Nephron (organoid): ENCODE results near the gene RUSC2.
A peak's percentile ranks its signal among the peaks of the same experiment; 100 is the strongest.

Source experiments
- H3K27ac Mint-ChIP-seq, 3 experiments: 2 replicates each; pipeline ENCODE4 v1.8.0; 2020; ENCODE audit warnings: mixed read lengths in 3 of 3, mild to moderate bottlenecking in 2 of 3, moderate library complexity in 1 of 3
- H3K27me3 Mint-ChIP-seq: 2 replicates; pipeline ENCODE4 v1.8.0; 2021; ENCODE audit warnings: low read depth, mild to moderate bottlenecking, moderate library complexity, mixed read lengths
- H3K36me3 Mint-ChIP-seq: 2 replicates; pipeline ENCODE4 v1.8.0; 2020; ENCODE audit warnings: low read depth, mixed read lengths
- H3K4me1 Mint-ChIP-seq: 2 replicates; pipeline ENCODE4 v1.8.0; 2020; ENCODE audit warnings: mixed read lengths
- H3K4me3 Mint-ChIP-seq, 3 experiments: 2 replicates each; pipeline ENCODE4 v1.8.0; 2020; ENCODE audit warnings: mild to moderate bottlenecking in 3 of 3, mixed read lengths in 3 of 3, moderate library complexity in 2 of 3
- H3K9me3 Mint-ChIP-seq: 2 replicates; pipeline ENCODE4 v1.8.0; 2020; ENCODE audit warnings: mixed read lengths
- TF ChIP-seq, protein P1 (sequence below), 3 experiments: fragments of 200-600 bp; sonication (generic); IDR thresholded peaks; one replicate each; pipeline ENCODE4 v1.5.0; 2021; ENCODE audit warnings: antibody characterized with exemption in 3 of 3; ENCODE audit not compliant: unreplicated experiment in 3 of 3

RUSC2 gene

DNA sequence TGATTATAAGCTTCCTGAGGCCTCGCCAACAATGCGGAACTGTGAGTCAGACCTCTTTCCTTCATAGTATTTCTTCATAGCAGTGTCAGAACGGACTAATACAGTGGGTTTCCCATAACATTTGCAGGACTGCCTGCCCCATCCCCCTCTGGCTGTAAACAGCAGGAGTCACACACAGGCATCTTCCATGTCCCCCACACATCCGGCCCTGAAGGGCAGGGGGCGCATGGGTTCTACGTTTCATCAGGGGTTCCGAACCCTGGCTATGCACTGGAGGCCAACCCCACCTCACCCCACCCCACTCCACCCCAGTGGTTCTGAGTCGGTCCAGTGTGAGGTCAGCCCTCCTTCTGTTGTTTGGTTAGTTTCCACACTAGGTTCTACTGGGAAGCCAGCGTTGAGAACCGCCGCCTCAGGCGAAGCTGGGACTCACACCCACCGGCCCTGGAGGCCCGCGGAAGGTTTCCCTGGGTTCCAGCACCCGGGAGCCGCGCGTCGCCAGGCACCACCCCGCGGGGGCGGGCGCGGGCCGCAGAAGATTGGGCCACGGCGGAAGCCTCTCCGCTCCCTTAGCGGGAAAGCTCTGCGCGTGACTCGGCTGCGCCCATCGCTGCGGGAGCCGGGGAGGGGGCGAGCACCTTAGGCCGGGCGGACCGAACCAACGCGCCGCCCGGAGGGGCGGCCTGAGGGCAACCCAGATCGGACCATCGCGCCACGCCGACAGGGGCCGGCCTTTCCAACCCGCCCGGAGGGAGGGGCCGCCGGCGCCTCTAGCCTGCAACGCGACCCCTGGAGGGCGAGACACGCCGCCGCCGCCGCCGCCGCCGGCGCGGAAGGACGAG lies at the start of gene RUSC2:
TSS of gene RUSC2 (plus strand) at position 799 of the 842 bp plus-strand sequence. CDS start 56,411 bp downstream, outside the sequence.
- H3K9me3 Mint-ChIP-seq = no peaks in the 10 kb centered on the region
- peak within 1 kb of the TSS; percentile 94 to 97 (median 95) for H3K27ac Mint-ChIP-seq
- peaks cover 40% of the 10 kb centered on the region for H3K4me1 Mint-ChIP-seq
- no peaks in the 10 kb centered on the region for H3K27me3 Mint-ChIP-seq
- H3K36me3 Mint-ChIP-seq = no peaks in the 10 kb centered on the region
- peak within 1 kb of the TSS; percentile 95 to 98 (median 97) for H3K4me3 Mint-ChIP-seq
- TF ChIP-seq, protein P1, sequence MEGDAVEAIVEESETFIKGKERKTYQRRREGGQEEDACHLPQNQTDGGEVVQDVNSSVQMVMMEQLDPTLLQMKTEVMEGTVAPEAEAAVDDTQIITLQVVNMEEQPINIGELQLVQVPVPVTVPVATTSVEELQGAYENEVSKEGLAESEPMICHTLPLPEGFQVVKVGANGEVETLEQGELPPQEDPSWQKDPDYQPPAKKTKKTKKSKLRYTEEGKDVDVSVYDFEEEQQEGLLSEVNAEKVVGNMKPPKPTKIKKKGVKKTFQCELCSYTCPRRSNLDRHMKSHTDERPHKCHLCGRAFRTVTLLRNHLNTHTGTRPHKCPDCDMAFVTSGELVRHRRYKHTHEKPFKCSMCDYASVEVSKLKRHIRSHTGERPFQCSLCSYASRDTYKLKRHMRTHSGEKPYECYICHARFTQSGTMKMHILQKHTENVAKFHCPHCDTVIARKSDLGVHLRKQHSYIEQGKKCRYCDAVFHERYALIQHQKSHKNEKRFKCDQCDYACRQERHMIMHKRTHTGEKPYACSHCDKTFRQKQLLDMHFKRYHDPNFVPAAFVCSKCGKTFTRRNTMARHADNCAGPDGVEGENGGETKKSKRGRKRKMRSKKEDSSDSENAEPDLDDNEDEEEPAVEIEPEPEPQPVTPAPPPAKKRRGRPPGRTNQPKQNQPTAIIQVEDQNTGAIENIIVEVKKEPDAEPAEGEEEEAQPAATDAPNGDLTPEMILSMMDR (IDR thresholded peaks at IDR 0.05; ENCODE audit: unreplicated experiment in 3 of 3) = peak; percentile 36 to 47 (median 39)

DNA sequence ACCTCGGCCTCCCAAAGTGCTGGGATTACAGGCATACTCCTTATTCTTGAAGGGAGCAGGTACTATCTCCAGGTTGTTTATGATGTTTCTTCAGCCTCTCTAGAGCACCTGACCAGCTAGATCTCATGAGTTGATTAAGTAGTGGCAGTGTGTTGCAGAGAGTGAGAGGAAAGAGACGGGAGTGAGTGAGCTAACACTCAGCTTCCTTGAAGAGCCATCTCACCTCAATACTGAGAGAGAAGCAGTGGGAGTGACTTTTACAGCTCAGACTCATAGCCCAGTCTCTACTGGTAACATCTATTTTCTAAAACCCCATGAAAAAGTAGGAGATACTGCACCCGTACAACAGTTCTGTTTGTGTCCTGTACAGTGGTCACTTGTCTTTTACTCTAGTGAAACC lies 43.9 kb upstream of the RUSC2 start:
- Mint-ChIP-seq H3K9me3 (no peaks in the 10 kb centered on the region), H3K27ac (no peak overlapping the region), H3K4me3 (no peak overlapping the region), H3K27me3 (peaks cover 14% of the 10 kb centered on the region), H3K4me1 (no peaks in the 10 kb centered on the region), H3K36me3 (no peaks in the 10 kb centered on the region)
- TF ChIP-seq, protein P1 (IDR thresholded peaks at IDR 0.05; ENCODE audit: unreplicated experiment in 3 of 3) = no peak

DNA sequence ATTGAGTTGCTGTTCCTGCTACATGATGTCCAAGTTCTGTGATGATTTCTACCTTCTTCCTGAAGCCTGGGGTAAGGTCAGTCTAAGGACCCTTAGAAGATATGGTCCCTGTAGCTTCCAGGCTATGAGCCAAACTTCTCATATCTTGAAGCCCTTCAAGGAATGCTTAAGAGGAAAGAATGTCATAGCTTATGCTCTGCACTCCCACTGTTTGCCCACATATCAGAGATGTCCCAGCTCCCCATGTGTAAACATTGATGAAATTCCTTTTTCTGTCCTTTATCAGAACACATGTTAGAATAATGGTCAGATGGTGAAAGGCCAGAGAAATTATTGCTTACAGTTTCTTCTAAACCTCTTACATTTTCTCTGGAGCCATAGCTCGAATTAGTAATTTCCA lies 41.4 kb upstream of the RUSC2 start:
- H3K4me3 Mint-ChIP-seq = no peak overlapping the region
- H3K9me3 Mint-ChIP-seq = peaks cover 2% of the 10 kb centered on the region
- H3K27me3 Mint-ChIP-seq = peaks cover 14% of the 10 kb centered on the region
- H3K4me1 Mint-ChIP-seq = no peaks in the 10 kb centered on the region
- no peak overlapping the region for H3K27ac Mint-ChIP-seq
- no peaks in the 10 kb centered on the region for H3K36me3 Mint-ChIP-seq
- TF ChIP-seq, protein P1 (IDR thresholded peaks at IDR 0.05; ENCODE audit: unreplicated experiment in 3 of 3) = no peak

- TF ChIP-seq, protein P1 (IDR thresholded peaks at IDR 0.05; ENCODE audit: unreplicated experiment in 3 of 3) = no peak
These were observed 37.4 kb upstream of the RUSC2 start for GRCh38 chr9:35452481-35452880.

DNA sequence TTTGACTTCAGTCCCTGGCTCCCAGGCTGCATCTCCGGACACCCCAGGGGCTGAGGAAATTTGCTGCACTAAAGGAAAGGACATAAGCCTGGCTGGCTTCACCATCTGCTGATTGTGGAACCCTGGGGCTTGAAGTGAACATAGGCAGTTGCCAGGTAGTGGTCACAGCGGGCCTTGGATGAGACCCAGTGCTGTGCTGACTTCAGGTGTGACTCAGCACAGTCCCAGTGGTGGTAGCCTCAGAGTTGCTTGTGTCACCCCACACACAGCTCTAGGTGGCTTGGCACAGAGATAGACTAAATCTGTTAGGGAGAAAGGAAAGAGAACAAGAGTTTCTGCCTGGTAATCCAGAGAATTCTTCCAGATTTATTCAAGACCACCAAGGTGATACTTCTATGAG lies 36.1 kb upstream of the RUSC2 start:
- H3K27me3 Mint-ChIP-seq = peaks cover 19% of the 10 kb centered on the region
- H3K4me1 Mint-ChIP-seq = no peaks in the 10 kb centered on the region
- no peak overlapping the region for H3K4me3 Mint-ChIP-seq
- H3K9me3 Mint-ChIP-seq = peaks cover 8% of the 10 kb centered on the region
- TF ChIP-seq, protein P1 (IDR thresholded peaks at IDR 0.05; ENCODE audit: unreplicated experiment in 3 of 3) = no peak
- H3K27ac Mint-ChIP-seq = no peak overlapping the region
- no peaks in the 10 kb centered on the region for H3K36me3 Mint-ChIP-seq

More at GRCh38 chr9:35452481-35452880, 37.4 kb upstream of the RUSC2 start:
- Mint-ChIP-seq H3K4me1 (no peaks in the 10 kb centered on the region), H3K27ac (no peak overlapping the region), H3K36me3 (no peaks in the 10 kb centered on the region), H3K4me3 (no peak overlapping the region), H3K27me3 (peaks cover 21% of the 10 kb centered on the region), H3K9me3 (peaks cover 8% of the 10 kb centered on the region)
